ENCODE data around the gene TSPAN3.

The TSPAN3 gene

DNA sequence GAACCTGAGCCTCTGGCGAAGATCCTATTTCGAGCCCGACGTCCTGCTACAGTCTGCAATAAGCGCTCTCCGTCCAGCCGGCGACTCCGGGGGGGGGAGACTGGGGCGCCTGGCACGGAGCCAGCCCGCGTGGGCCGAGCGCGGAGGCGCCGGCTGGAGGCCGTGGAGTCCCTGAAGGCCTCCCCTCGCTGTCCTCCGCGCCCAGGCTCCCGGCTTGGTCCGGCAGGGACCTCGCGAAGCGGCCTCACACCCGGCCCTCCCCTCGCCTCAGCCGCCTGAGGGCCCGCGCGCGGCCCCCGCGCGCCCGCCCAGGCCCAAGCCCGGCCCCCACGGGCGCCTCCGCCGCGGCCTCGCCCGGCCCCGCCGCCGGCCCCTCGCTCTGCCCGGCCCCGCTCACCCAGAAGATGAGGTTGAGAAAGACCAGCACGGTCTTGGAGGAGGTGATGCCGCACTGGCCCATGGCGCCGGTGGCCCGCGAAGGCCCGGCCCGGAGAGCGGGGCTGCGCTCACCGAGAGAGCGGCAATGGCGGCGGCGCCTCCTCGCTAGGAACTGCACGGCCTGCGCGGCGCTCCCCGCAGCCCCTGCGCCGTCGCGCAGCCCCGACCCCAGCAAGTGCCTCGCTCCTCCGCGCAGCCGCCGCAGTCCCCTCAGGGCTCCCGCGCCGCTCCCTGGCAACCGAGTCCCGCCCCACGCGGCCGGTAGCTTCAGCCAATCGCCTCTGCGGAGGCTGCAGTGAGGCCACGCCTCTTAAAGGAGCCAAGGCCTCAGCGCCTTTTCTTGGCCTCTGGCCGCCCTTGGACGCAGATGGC is at the start of gene TSPAN3:
TSS of gene TSPAN3 (minus strand) at position 615 of the 810 bp plus-strand sequence. CDS start at position 460, 155 bp downstream.
- peak; percentile 70 to 93 (median 80) for DNase-seq

DNA sequence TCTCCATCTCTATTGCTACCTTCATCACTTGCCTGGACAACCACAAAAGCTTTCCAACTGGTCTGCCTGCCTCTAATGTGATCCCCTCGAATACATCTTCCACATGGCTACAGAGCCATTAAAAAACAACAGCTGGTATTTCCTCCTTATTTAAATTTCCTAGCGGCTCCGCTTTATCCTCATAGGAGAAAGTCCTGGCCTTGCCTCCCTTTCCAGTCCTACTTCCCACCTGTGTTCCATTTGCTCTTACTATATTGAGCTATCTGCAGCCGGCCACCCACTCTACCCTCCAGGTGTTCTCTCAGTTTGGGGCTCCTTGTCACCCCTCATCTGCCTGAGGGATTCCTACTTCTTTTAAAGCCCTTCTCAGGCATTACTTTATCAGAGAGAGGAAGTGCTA is 49.7 kb upstream of the TSPAN3 start:
- no peak for DNase-seq

DNA sequence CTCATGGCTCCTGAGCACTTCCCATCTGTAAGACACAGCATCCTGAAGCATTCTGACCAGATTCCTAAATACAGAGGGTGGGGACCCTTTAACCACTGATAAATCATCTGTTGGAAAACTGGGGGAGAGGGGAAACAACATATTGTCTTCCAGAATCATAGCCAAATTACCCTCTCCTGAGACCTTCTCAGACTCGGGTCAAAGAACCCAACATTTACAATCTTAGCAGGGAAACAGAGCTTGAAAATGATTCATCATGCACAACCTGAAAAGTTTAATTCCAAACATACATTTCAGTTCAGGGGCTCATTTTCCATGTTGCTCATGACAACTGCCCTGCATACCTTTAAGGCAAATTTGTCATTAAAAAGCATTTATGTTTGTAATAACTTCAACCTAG is 48.5 kb upstream of the TSPAN3 start:
- DNase-seq = no peak

DNA sequence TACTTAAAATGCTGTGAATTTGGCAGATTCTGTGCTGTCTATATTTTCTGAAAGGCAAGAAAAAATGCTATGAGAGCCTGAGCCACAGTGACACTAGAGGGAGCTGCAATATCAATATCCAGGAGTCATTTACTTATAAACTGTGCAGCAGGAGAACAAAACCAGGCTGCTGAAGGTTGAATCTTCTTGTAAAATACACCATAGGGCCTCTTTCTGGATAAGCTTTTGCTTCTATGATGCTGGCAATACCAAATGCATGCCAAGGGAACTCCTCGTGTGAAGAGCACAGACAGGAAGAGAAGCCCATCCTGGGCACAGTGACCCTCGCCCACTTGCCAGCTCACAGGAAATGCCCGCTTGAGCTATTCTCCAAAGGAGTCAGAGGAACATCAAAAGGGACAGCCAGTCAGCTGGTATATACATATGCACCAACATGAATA is 48.0 kb upstream of the TSPAN3 start:
- DNase-seq = peak in 1 of 4 experiments; percentile 7

DNA sequence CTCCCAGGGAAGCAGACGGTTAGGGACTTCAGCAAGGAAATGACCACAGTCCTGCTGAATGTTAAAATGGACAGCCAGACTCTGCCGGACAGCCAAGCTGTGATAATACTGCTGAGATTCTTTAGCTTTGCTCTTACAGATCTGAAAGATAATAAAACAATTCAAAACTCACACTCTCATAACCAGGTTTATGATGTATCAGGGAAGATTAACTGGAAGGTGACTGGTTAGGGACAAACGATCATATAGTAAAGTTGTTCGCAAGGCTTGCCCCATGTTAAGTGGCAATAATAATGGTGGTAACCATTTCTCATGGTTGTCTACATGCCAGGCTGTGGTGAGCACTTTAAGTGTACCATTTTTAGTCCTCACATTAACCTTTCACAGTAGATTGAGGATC is 44.3 kb upstream of the TSPAN3 start:
- no peak for DNase-seq

DNA sequence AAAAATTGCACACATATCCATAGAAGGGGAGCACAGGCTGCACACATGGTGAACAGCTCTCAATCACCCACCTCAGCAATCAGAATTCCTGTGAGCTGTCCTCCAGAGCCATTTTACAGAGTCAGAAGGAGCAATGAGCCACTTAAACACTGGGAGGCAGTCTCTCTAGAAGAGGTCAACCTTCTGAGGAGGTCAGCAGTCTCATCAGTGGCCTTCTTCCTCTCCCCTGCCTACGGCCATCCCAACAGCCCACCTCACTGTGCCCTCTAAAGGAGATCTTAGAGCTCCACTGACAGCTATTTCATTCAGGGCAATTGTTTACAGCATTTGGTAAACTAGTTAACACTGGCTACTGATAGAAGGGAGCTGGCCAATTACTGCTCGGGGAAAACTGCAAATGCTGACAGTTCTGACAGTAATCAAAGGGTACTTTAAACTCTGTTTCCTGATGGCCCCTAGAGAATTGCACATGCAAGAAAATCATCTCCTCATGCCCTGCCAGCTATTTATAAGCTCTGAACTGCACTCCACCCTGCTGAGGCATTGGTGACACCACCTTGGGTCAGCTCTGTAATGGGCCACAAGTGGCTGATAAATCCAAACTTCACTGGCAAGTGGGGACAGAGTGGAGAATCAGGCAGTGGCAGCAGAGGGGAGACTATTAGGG is 42.1 kb upstream of the TSPAN3 start:
- no peak for DNase-seq

DNA sequence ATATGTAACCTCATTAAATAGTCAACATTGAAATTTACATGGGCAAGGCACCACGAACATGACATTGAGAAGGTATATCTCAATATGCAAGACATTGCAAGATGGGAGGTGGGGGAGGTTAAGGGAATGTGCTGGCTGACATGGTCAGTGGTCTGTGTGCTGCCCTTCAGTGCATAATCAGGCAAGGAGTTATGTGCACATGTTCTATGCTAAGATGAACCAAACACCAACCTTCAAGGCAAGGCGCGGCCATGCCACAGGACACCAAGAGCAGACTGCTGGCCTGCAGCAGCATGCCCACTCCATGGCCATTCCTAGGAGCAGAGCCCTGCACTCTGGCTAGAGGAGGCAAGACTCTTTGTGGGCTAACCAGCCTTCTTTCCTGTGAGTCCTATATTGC is 40.9 kb upstream of the TSPAN3 start:
- no peak for DNase-seq

DNA sequence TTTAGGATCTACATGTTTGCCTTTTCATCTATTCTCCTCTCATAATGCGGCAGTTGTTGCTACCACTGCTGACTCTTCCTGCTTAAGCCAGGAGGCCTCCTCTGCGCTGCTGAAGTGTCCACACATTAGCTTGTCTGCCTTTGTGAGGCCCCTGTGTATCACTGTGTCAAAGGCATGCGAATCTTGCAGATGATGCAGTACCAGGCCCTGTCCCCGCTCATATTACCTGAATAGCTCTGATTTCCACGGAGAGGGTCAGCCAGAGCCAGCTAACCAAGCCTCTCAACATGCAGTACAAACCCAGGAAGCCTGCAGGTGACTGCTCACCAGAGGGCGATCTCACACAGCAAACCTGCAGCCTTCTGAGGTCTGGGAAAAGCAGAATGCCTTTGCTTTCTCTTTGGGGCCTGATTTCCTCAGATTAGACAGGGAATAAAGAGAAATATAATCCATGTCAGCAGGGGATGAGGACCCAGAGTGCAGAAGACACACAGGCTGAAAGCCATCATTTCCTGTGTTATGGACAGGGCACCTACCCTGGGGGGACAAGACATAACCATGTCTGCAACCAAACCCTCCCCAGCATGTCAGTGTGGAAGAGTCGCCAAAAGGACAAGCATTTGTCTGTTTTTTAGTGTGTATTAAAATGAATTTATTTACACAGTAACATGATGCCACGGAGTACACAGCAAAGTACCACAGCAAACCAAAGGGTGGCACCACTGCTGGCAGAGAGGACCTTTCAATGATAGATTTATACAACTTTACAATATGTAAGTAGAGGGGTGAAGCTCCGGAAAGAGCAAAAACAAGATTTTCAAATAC is 36.8 kb upstream of the TSPAN3 start:
- DNase-seq = peak in 1 of 4 experiments; percentile 3

DNA sequence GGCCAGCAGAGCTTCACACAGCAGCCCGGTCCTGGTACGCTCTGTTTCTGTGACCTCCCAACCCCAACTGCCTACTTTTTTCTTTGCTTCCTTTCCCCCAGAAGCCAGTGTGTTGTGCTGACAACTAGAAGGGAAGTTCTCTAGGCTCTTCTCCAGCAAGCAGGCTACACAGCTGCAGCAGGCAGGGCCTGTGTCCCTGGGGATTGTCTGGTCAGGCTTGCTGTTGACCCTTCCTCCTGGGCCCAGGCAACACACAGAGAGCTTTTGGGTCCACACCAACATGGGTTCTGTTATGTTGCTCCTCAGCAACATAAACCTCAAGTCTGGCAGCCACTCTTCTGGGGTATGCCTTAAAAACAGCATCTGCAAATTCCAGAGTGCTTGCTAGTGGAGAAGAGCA is 36.2 kb upstream of the TSPAN3 start:
- no peak for DNase-seq

DNA sequence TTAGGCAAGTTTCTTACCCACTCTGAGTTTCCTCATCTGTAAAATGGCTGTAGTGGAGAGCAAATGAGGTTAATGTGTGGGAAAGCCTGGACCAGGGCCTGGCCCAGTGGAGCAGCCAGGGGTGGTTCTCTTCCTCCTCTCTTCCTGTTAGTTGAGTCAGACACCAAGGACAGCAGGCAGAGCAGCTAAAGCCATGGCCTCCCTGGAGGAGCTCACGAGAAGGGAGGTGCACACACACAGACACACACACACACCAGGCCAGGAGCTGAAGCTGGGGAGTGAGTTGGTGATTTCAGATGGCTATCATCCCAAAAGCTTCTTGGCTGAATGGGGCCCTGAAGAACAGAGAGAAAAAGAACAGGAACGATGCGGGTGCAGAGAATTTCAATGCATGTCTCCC is 33.2 kb upstream of the TSPAN3 start:
- DNase-seq = no peak

DNA sequence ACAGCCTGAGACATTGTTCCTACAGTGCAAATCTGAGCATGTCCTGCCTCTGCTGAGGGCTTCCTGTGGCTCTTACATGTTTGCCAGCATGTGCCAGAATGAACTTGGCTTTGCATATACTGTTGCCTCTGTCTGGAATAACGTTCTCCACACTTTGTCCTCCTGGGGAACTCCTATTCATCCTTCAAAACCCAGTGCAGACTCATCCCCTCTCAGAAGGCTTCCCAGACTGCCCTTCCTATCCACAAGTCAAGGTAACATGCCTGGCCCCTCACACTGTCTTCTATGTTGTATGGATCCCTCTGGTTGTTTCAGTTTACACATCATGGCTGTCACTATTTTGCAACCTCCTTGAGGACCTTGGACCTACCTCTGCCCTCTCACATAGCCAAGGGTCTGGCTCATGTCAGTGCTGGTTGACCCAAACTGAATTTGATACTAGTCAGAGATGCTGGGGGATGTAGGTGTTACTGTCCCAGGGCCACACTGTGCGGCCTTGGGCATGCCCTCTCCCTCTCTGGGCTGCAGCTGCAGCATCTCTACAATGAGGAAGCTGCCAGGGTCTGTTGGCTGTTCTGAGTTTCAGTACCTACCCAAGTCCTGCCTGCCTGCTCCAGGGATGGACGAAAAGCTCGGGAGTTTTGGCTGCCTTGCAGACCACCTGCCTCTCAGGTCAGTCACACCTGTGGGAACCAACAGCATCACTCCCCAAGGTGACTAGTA is 29.0 kb upstream of the TSPAN3 start:
- DNase-seq = no peak

DNA sequence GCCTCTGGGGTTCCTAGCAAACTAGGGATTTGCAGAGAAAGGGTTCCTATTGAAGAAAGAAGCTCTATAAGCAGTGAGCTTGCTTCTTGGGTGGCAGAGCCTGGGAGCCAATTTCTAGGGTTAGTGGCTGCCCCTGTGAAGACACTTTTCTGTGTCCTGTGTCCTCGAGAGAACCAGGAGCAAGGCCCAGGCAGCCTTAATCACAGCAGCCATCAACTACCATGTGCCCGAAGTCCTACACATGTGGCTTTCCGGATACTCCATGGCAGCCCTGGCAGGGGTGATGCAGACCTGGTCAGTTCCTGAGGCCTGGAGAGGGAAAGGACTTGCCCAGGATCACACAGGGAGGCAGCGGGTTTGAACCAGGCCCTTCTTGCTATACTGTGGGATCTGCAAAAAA is 27.7 kb upstream of the TSPAN3 start:
- no peak for DNase-seq

DNA sequence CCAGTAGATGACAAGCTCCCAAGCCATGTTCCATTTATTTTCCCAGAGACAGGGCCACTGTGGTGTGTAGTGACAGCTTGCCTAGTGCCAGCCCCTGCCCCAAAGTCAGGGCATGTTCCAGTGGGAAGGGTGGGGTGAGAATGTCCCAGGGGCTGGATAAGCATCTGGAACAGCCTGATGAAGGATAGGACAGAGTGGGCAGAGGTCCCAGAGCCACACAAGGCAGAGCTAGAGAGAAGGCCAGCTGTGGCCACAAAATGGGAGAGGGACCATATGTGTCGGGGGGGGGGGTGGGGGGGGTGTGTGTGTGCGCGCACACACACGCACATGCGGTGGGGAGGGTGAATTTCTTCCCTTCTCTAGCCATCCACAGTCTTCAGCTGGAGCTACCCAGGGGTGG is 27.0 kb upstream of the TSPAN3 start:
- DNase-seq = no peak

DNA sequence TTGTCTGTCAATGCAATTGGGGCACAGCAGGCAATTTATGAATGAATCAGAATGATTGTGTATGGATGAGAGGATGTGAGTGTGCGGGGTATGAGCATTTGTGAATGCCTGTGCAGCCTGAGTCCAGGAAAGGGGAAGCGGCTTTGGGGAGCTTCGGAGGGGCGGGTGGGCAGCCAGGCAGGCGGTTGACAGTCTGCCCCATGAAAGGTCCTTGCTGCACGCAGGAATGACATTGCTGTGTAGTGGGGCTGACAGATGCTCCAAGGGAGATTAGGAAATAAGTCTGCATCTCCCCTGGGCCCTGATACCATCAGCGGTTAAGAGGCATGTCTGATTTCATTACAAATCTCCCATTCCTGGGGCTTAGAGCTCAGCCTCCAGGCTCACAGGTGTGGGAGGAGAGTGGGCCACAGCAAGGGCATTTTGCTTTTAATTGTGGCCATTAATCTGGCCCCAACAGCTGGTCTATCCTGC is 26.4 kb upstream of the TSPAN3 start:
- DNase-seq = no peak

DNA sequence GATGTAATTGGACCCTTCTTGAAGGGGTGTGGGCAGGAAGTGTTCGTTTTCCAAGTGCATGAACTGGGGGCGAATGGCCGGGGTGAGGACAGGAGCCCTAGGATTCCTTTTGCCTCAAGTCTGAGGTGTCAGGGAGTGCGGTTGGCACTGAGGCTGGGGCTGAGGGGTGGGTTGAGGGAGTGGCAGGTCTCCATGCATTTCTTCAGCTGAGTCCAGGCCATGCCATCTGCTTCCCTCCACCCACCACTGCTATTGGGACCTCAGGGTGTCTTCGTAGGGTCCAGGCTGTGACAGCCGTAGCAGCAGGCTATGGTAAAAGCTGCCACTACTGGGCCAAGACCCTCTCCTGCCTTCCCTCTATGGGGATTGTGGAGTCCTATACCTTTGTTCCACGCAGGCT is 25.6 kb upstream of the TSPAN3 start:
- no peak for DNase-seq

DNA sequence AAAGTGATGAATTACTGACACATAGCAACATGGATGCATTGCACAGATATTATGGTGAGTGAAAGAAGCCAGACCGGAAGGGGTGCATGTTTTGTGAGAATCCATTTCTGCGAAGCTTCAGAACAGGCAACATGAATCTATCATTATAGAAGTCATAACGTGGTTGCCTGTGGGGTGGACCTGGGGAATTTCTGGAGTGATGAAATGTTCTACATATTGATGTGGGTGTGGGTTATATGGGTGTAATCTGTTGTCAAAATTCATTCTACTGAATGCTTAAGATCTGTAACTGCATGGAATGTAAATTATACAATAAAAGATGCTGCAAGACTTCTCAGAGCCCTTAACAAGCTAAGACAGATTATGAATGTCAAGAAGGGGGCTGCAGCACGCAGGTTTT is 25.2 kb upstream of the TSPAN3 start:
- DNase-seq = no peak

DNA sequence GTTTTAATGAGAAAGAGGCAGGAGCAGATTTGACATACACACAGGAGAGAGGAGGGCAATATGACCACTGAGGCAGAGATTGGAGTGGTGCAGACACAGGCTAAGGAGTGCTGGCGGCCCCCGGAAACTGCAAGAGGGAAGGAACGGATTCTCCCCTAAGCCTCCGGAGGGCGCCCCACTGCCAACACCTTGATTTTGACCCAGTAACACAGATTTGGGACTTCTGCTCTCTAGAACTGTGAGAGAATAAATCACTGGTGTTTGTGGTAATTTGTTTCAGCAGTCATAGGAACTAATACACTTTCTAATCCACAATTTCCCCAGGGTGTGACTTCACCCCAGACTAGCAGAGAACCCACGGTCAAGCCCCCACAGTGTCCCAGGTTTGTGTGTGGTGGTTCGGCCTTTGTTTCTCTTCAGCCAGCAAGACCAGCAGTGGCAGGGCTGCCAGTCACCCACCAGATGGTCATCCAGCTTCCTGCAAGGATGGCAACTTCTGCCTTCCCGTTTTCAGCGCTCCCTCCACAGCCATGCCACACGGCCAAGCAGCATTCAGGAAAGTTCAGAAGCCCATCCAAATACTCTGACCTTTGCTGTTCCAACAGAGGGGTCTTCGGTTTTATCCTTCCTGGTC is 23.6 kb upstream of the TSPAN3 start:
- no peak for DNase-seq

DNA sequence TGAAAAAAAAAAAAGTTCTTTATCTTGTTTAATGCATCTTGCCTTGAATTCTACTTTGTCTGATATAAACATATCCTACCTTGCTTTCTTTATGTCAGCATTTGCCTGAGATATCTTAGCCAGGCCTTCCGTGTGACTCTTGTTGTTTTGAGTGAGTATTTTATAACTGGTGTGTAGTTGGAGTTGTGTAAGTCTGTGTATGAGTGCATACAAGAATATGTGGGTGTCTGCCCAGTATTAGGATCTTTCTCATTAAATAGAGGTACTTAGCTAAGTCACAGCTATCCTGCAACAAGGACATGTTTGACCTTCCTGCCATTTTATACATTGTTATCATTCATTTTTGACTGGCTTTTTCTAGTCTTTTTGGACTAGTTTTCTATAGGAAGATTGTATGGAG is 22.5 kb upstream of the TSPAN3 start:
- DNase-seq = no peak

DNA sequence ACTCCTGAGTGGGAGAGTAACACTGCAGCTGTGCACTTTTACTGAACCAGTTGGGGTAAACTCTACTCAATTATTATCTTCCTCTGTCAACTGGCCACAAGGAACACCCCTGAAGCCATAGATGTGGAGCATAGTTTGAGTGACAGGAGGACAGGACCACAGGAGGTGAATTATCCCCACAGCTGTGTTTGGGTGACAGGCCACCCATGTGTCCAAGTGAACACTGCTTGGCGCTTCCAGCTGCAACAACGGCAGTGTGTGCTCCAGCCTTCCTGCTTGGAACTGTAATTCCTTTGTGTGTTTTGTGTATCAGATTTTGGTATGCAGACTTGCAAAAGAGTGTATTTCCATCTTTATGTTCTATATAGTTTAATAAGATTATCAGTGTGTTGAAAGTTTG is 20.2 kb upstream of the TSPAN3 start:
- DNase-seq = no peak

DNA sequence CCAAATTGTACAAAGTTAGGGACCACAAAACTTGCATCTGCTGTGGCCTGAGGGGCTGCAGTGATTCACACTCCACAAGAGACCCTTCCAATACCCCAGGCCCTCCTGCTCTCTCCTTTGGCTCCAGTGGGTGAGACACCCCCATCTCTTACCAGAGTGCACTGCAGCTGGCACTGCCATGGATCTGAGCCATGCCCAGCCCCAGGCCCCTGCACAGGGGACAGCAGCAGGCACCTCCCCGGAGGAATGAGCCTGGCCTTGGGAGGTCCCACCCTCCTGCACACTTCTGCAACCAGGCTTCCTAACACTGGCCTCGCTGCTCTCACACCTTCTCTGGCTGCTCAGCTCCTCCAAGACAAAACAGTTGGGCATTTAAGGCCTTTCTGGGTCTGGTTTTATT is 16.3 kb upstream of the TSPAN3 start:
- no peak for DNase-seq

DNA sequence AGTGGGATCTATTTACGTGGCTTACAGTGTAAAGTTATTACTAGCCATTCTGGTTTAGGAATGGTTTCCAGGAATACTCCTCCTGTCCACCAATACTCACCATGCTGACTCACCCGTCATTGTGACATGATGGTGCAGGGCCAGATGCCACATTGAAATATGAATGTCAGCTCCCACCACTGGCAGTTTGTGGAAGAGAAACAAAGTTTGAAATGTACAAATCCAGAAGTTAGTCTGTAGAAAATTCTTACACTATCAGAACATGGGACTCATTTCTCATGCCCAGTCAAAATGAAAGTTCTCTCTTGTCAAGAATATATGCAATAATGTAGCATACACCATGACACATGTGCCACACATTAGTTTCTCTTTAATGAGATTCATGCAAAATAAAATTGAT is 14.4 kb upstream of the TSPAN3 start:
- no peak for DNase-seq

DNA sequence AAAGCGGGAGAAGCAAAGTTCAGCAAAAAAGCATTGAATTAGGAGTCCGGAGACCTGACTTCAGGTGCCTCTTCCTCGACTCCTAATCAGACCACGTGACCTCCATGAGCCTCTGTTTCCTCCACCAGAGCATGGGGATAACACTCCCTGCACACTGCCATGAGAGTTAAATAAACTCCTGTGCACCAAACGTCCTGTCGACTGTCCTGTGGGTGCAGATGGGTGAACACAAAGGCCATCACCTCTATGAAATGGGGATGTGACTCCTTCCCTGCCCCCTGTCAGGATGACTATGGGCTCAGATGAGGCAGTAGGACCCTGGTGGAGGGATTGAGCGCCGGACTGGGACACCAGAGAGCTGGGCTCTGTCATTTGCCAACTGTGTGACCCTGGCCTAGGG is 13.5 kb upstream of the TSPAN3 start:
- DNase-seq = no peak
